Neural crest cell (in vitro differentiated cells): ENCODE data around the gene CYP4F3. TPM values are rescaled to one million over a fixed set of nuclear protein-coding genes. Genes with fewer than 3 reads are reported as not detected.

Experiments used
- DNase-seq: peaks from one replicate; pipeline ENCODE4 v3.0.0; 2021; ENCODE audit warnings: low read depth, mixed read lengths, low spot score
- H3K27ac Mint-ChIP-seq: one replicate; pipeline ENCODE4 v1.8.0; 2021; ENCODE audit warnings: mild to moderate bottlenecking, mixed read lengths; ENCODE audit not compliant: unreplicated experiment
- H3K27me3 Mint-ChIP-seq: 2 replicates; pipeline ENCODE4 v1.8.0; 2021; ENCODE audit warnings: low read depth, mild to moderate bottlenecking, mixed read lengths
- H3K36me3 Mint-ChIP-seq: 2 replicates; pipeline ENCODE4 v1.8.0; 2021; ENCODE audit warnings: low read depth, mild to moderate bottlenecking, mixed read lengths
- H3K4me1 Mint-ChIP-seq: 2 replicates; pipeline ENCODE4 v1.8.0; 2021; ENCODE audit warnings: mixed read lengths
- H3K4me3 Mint-ChIP-seq: one replicate; pipeline ENCODE4 v1.8.0; 2021; ENCODE audit warnings: mild to moderate bottlenecking, mixed read lengths
- H3K9me3 Mint-ChIP-seq: 2 replicates; pipeline ENCODE4 v1.8.0; 2021; ENCODE audit warnings: mixed read lengths
- CTCF ChIP-seq: fragments of 200-600 bp; sonication (generic); conservative IDR thresholded peaks from 2 replicates; pipeline ENCODE4 v1.5.0; 2021; ENCODE audit warnings: antibody characterized with exemption, mild to moderate bottlenecking
- total RNA-seq: library from RNA; stranded (reverse); gene quantifications from 2 replicates; pipeline ENCODE4 v1.2.1, GENCODE V29; 2021

The CYP4F3 gene
- total RNA-seq, 1 donor from 2014 or later = not detected

- no peak for DNase-seq
- peaks cover 13% of the 10 kb centered on the region for H3K9me3 Mint-ChIP-seq
- no peaks in the 10 kb centered on the region for H3K27me3 Mint-ChIP-seq
- peaks cover 4% of the 10 kb centered on the region for H3K36me3 Mint-ChIP-seq
- H3K4me1 Mint-ChIP-seq = no peaks in the 10 kb centered on the region
- no peak overlapping the region for H3K4me3 Mint-ChIP-seq
- no peak overlapping the region for H3K27ac Mint-ChIP-seq
- TF ChIP-seq CTCF = no peak
Observed at GRCh38 chr19:15616627-15617270, 23.9 kb upstream of the CYP4F3 start.

- DNase-seq = no peak
- peaks cover 18% of the 10 kb centered on the region for H3K9me3 Mint-ChIP-seq
- H3K27ac Mint-ChIP-seq = no peak overlapping the region
- peaks cover 4% of the 10 kb centered on the region for H3K36me3 Mint-ChIP-seq
- no peaks in the 10 kb centered on the region for H3K4me1 Mint-ChIP-seq
- TF ChIP-seq CTCF = no peak
- H3K27me3 Mint-ChIP-seq = no peaks in the 10 kb centered on the region
- peak overlapping the region; percentile 10 for H3K4me3 Mint-ChIP-seq
Observed at GRCh38 chr19:15618321-15618720, 22.4 kb upstream of the CYP4F3 start.

- no peak overlapping the region for H3K27ac Mint-ChIP-seq
- TF ChIP-seq CTCF = no peak
- H3K9me3 Mint-ChIP-seq = peaks cover 26% of the 10 kb centered on the region
- no peak for DNase-seq
- H3K36me3 Mint-ChIP-seq = peaks cover 4% of the 10 kb centered on the region
- no peaks in the 10 kb centered on the region for H3K4me1 Mint-ChIP-seq
- no peak overlapping the region for H3K4me3 Mint-ChIP-seq
- H3K27me3 Mint-ChIP-seq = no peaks in the 10 kb centered on the region
Observed at GRCh38 chr19:15621801-15622200, 18.9 kb upstream of the CYP4F3 start.

GRCh38 chr19:15622991-15623390, 17.7 kb upstream of the CYP4F3 start:
- H3K9me3 Mint-ChIP-seq = peaks cover 25% of the 10 kb centered on the region
- H3K27me3 Mint-ChIP-seq = no peaks in the 10 kb centered on the region
- no peak for DNase-seq
- H3K36me3 Mint-ChIP-seq = peaks cover 4% of the 10 kb centered on the region
- no peak for TF ChIP-seq CTCF
- no peaks in the 10 kb centered on the region for H3K4me1 Mint-ChIP-seq
- H3K27ac Mint-ChIP-seq = no peak overlapping the region
- no peak overlapping the region for H3K4me3 Mint-ChIP-seq

GRCh38 chr19:15623711-15624318, 16.9 kb upstream of the CYP4F3 start:
- no peak for TF ChIP-seq CTCF
- no peak for DNase-seq
- peaks cover 20% of the 10 kb centered on the region for H3K9me3 Mint-ChIP-seq
- H3K36me3 Mint-ChIP-seq = no peaks in the 10 kb centered on the region
- H3K27me3 Mint-ChIP-seq = no peaks in the 10 kb centered on the region
- no peaks in the 10 kb centered on the region for H3K4me1 Mint-ChIP-seq
- no peak overlapping the region for H3K4me3 Mint-ChIP-seq
- H3K27ac Mint-ChIP-seq = no peak overlapping the region
